ENCODE measurements around the gene BCAS3. TPM values are rescaled to one million over a fixed set of nuclear protein-coding genes. Genes with fewer than 3 reads are reported as not detected.
"Not testable (repeated sequence)": the region's sequence is repeated elsewhere in the genome, so short reads cannot be mapped to it uniquely, and the experiment has no call there.

BCAS3 gene
- total RNA-seq, 2 experiments from 2014 or later, result 5.1 to 6.9 TPM

GRCh38 chr17:61436995-61437704, 759.5 kb downstream of the BCAS3 start:
- H3K27me3 Mint-ChIP-seq, result peaks cover 41% of the 10 kb centered on the region
- no peak for ATAC-seq
- H3K36me3 Mint-ChIP-seq (ENCODE audit: low read depth), result no peaks in the 10 kb centered on the region
- H3K9me3 Mint-ChIP-seq, result peaks cover 12% of the 10 kb centered on the region
- intact Hi-C loops (cut with micrococcal nuclease), result no loop called here
- H3K4me1 Mint-ChIP-seq (ENCODE audit: low read depth), result no peaks in the 10 kb centered on the region
- no peak for TF ChIP-seq CTCF (IDR thresholded peaks at IDR 0.05)
- DNase-seq, result no peak
- CTCF ChIA-PET, result interaction anchor here (0.9 to 2.7 kb wide), 3 partner anchors 10 to 24 kb away, joined by 3 to 7 read pairs (median 3); no protein-coding TSS in a partner anchor
- POLR2A ChIA-PET, result no interaction called here
- no peak overlapping the region for H3K4me3 Mint-ChIP-seq
- H3K27ac Mint-ChIP-seq, result no peak overlapping the region

- H3K4me1 Mint-ChIP-seq (ENCODE audit: low read depth), result no peaks in the 10 kb centered on the region
- ChIA-PET CTCF (interaction anchor here (1.2 kb wide), 1 partner anchor 9 kb away, joined by 3 read pairs; no protein-coding TSS in a partner anchor), POLR2A (no interaction called here)
- no peak for TF ChIP-seq CTCF (IDR thresholded peaks at IDR 0.05)
- H3K27me3 Mint-ChIP-seq, result peaks cover 45% of the 10 kb centered on the region
- intact Hi-C loops (cut with micrococcal nuclease), result no loop called here
- H3K36me3 Mint-ChIP-seq (ENCODE audit: low read depth), result no peaks in the 10 kb centered on the region
- ATAC-seq (peak; percentile 58), DNase-seq (no peak)
- peaks cover 12% of the 10 kb centered on the region for H3K9me3 Mint-ChIP-seq
- H3K27ac Mint-ChIP-seq, result no peak overlapping the region
- no peak overlapping the region for H3K4me3 Mint-ChIP-seq
These were observed 763.0 kb downstream of the BCAS3 start for GRCh38 chr17:61440697-61441096.

- H3K4me3 Mint-ChIP-seq; H3K27ac Mint-ChIP-seq; POLR2A ChIA-PET; H3K4me1 Mint-ChIP-seq (ENCODE audit: low read depth); ATAC-seq; intact Hi-C loops (cut with micrococcal nuclease); DNase-seq; H3K36me3 Mint-ChIP-seq (ENCODE audit: low read depth): not testable (repeated sequence)
- Mint-ChIP-seq H3K9me3 (peaks cover 12% of the 10 kb centered on the region), H3K27me3 (peaks cover 40% of the 10 kb centered on the region)
- CTCF ChIA-PET, result interaction anchor here (0.7 kb wide), 1 partner anchor 24 kb away, joined by 3 read pairs; no protein-coding TSS in a partner anchor
These were observed 763.9 kb downstream of the BCAS3 start for GRCh38 chr17:61441507-61441906.

- no peak for TF ChIP-seq CTCF (IDR thresholded peaks at IDR 0.05)
- DNase-seq, result no peak
These were observed 764.6 kb downstream of the BCAS3 start for GRCh38 chr17:61442136-61442775.

More at GRCh38 chr17:61442136-61442775, 764.6 kb downstream of the BCAS3 start:
- no peak overlapping the region for H3K4me3 Mint-ChIP-seq
- POLR2A ChIA-PET, result no interaction called here
- H3K9me3 Mint-ChIP-seq, result peaks cover 8% of the 10 kb centered on the region
- no peak for ATAC-seq
- no peaks in the 10 kb centered on the region for H3K36me3 Mint-ChIP-seq (ENCODE audit: low read depth)
- H3K4me1 Mint-ChIP-seq (ENCODE audit: low read depth), result no peaks in the 10 kb centered on the region
- intact Hi-C loops (cut with micrococcal nuclease), result no loop called here
- CTCF ChIA-PET, result interaction anchor here (0.7 kb wide), 1 partner anchor 25 kb away, joined by 3 read pairs; no protein-coding TSS in a partner anchor
- no peak overlapping the region for H3K27ac Mint-ChIP-seq
- peaks cover 39% of the 10 kb centered on the region for H3K27me3 Mint-ChIP-seq

Other genes with a start within 250 kb of the BCAS3 start
- 10 to 100 TPM; 22.5 to 22.8 TPM for gene APPBP2, start 151.6 kb upstream of the BCAS3 start, total RNA-seq
- gene PPM1D, start 77.7 kb upstream of the BCAS3 start, total RNA-seq, result 10 to 100 TPM; 11.6 to 12.3 TPM

Measured in activated CD8-positive, alpha-beta T cell treated with anti-CD3 and anti-CD28 coated beads for 36 hours (primary cell).